ENCODE data around the gene RGP1.
A peak's percentile ranks its signal among the peaks of the same experiment; 100 is the strongest.

The RGP1 gene, protein sequence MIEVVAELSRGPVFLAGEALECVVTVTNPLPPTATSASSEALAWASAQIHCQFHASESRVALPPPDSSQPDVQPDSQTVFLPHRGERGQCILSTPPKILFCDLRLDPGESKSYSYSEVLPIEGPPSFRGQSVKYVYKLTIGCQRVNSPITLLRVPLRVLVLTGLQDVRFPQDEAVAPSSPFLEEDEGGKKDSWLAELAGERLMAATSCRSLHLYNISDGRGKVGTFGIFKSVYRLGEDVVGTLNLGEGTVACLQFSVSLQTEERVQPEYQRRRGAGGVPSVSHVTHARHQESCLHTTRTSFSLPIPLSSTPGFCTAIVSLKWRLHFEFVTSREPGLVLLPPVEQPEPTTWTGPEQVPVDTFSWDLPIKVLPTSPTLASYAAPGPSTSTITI

DNA sequence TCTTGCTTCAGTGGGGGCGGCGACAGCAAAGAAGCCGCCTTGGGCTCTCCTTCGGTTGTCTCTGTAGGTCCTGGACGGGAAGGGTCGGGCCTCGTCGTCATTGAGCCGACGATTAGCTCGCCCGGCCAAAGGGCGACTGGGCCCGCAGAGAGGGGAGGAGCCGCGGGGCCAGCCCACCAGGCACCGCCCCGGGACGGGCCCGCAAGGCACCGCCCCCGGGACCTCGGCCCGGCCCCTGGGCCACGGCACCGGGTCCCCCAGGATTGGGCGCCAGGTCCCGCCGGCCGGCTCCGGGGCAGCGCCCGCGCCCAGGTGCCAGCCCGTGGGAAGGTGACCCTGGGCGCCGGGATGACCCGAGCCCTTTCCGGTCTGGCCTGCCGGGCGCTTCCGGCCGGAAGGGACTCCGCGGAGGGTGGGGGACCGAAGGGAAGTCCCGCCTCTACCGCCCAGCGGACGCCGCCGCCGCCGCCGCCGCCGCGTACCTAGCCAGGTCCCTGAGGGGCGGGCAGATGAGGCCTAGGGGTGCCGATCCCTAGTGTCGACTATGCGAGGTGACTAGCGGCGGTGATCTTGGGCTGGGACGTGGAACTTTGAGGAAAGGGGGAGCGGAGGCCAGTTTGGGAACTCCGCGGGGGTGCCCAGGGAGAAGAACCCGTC lies at the start of gene RGP1, which contains the start of gene GBA2:
Gene RGP1, plus strand, starts transcription at position 430 of the 657 bp plus-strand sequence. CDS start 469 bp downstream, outside the sequence.
Gene GBA2, minus strand, starts transcription at position 371 of the 657 bp plus-strand sequence. CDS start 524 bp downstream, outside the sequence.
- DNase-seq: peak; percentile 24

- no peak for DNase-seq
These were observed 49.1 kb upstream of the RGP1 start for GRCh38 chr9:35700031-35700430.

- no peak for DNase-seq
These were observed 48.1 kb upstream of the RGP1 start for GRCh38 chr9:35700942-35701341.

- DNase-seq: no peak
These were observed 46.4 kb upstream of the RGP1 start for GRCh38 chr9:35702696-35703095.

DNA sequence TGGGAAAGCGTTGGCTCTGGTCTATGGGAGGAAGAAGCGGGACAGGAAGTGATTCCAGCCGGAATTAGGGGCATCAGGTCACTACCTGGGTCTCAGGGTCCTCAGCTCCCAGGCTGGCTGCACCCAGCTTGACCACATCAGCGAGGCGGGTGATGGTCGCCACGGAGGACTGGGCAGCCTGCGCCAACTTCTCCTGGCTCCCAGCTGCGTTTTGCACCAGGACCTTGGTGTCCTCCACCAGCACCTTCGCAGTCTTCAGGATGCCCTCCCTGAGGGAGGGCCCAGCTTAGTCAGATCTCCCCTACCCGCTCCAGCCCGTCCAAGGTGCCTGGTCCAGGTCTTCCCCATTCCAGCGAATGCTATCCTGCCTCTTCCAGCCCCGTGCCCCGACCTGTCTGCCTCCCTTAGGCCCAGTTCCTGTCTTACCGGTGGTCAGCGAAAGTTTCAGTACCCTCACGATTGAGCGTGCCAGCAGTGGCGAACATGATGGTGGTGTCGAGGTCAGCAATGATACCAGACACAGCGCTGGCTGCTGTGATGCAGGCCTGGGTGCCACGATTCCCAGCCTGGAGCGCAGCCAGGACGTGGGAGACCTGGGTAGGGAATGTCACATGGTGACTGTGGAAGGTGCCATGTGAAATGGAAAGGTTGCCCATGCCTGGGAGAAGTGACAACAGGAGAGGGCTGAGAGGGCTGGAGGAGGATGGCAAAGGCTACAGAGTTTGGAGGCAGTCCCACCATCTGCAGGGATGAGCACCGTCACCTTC lies 45.0 kb upstream of the RGP1 start:
- no peak for DNase-seq

DNA sequence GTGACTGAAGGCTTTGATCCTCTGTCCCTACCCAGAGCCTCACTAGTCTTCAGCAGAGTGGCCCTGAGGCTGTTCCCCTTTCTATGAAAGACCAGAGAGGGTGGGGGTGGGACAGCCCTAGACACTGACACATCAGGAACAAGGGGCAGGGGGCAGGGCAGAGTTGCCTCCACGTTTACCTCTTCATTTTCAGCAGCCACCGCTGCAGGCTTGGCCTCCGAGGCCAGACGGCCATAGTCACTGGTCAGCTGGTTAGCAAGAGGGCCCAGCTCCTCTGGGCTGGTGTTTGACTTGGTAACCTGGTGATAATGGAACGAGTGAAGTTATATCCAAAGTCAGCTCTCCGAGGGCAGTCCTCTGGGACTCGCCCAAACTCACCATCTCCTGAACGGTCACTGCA lies 43.7 kb upstream of the RGP1 start:
- no peak for DNase-seq

GRCh38 chr9:35705836-35706430 lies 43.2 kb upstream of the RGP1 start:
- DNase-seq: no peak

- DNase-seq: no peak
These were observed 42.1 kb upstream of the RGP1 start for GRCh38 chr9:35706951-35707350.

DNA sequence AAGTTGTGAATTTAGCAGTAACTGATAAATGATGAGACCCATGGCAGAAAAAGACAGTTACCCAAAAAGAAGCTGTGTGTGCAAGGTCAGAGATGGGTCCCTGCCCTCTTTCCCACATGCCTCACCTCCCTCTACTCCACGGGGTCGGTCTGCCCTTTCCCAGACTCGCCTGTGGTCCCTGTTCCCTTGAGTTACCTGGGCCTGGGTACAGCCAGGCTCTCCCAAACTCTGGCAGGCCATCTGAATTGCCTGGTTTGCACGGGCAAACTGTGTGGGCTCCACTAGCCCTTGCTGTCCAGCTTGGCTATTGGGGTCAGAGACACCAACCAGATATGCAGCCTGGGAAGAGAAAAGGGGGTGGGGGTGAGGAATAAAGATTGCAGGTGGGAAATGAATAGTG lies 40.9 kb upstream of the RGP1 start:
- no peak for DNase-seq

DNA sequence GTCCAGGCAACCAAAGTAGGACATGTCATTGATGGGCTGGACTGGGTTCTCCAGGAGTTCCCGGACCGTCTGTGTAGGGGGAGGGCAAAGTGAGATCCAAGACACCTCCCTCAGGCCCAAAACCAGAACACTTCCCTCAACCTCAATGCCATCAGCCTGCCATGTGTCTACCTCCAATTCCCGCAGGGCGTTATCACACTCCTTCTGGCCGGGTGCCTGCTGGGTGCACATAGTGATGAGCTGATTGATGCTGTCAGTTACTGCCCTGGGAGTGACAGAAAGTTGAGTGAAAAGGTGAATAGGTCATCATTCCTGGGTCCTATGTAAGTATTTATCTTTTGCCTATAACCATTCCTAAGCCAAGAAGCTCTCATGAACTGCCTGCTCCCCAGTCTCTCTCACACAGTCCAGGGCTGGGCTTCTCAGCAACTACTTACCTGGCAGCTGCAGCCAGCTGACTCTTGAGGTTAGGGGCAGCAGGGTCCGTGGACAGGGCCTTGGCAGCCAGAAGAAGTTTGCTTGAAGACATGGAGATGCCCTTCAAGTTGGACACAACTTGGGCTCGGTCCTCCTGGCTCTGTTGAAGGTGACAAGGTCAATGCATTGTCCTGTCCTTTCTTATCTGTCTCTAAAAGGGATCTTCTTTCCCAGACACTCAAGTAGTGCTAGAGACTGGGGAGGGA lies 38.1 kb upstream of the RGP1 start:
- no peak for DNase-seq

DNA sequence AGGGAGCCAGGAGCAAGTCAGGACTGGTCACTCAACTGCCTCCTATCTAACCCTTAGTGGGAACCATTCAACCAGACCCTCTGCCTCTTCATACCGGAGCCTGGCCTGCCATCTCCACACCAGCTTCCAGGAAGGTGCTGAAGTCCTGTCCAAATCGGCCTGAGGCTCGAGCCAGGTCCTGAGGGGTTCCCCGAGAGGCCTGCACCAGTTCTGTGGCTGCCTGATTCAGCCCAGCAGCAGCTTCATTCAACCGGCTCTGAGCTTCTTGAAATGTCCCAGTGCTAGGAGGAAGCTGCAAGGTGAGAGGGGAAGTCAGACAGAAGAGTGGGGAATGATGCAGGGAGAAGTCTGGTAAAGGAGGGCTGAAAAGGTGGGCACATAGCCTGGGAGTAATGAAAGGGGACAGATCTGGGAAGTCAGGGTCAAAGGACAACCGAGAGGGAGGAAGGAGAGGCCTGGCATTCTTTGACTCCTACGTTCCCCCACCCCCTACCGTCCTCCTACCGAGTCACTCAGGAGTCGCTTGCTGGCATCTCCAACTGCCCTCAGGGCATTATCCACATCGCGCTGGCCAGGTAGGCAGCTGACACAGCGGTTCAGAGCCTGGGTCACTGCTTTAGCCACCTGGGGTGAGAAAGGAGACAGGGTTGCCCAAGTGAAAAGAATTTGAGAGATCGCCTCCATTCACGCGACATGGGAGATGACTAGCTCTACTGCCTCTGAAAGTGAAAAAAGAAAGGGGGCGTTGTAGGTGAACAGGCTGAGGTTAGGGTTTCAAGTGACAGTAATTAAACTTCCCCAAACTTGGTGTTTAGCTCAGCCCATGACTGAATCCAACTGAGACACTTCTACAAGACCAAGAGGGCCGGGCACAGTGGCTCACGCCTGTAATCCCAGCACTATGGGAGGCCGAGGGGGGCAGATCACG lies 37.3 kb upstream of the RGP1 start:
- no peak for DNase-seq

DNA sequence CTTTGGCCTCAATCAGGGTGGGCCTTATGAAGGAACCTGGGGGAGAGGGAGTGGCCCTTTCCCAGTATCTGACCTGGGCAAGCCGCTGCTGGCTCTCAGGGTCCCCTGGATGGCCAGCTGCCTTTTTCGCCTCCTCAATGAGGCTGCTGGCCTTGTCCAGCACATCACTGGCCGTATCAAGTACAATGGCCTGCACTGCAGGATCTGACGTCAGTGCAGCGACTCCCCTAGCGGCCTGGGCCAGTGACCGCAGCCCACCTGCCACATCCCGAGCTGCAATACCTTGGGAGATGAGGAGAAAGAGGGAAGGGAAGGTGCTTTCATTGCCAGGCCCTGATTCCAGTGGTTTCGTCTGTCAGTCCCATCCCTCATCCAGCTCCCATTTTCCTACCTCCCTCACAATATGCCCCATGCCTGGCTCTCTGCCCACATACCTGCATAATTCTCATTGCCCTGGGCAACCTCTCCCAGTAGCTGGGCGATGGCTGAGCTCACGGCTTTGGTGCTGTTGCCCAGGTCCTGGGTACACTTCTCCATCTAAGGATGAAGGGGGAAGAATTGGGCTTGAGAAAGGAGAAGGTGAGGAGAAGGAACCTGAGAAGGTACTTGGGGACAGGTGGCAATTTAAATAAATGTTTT lies 36.2 kb upstream of the RGP1 start:
- DNase-seq: no peak

DNA sequence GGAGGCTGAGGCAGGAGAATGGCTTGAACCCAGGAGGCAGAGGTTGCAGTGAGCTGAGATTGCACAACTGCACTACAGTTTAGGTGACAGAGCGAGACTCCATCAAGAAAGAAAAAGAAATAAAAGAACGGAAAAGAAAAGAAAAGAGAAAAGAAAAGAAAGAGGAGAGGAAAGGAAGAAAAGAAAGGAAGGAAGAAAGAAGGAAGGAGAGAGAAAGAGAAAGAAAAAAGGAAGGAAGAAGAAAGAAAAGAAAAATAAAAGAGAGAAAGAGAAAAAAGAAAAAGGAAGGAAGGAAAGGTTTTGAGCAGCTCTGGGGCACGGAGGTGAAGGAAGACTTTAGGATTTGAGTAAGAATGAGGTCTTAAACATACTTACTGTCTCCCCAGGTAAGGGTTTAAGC lies 35.5 kb upstream of the RGP1 start:
- no peak for DNase-seq

GRCh38 chr9:35714123-35714522 lies 35.0 kb upstream of the RGP1 start:
- DNase-seq: no peak

- DNase-seq: no peak
These were observed 34.4 kb upstream of the RGP1 start for GRCh38 chr9:35714579-35715252.

GRCh38 chr9:35716230-35716629 lies 32.9 kb upstream of the RGP1 start:
- no peak for DNase-seq

DNA sequence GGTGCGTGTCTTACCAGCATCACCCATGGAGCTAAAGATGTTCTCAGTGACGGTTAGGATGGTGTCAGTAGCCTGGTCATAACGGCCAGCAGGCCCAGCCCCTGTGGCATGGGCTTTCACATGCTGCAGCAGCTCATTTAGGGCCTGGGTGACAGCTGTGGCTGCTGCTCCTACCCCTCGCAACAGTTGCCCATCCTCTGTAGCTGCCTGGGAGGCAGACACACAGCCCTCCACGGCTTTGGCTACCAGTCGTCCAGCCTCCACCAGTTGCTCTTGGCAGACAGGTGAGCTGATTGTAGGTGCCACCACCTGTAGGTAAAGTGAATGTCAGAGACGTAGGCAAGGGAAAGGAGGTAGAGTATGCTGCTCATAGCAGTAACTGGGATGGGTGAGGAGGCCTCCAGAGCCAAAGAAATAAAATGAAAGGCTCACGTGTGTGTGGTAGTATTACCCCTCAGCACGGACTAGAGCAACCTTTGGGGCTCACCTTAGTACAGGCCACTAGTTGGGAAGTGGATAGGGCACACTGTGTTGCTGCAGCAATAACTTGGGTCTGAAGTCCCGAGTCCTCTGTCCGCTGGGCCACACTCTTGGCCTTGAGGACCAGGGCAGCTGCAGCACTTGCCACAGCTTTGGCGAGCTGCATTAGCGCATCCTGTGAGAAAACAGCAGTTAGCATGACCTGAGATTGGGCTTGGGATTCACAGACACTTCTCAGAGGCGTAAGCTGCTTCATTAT lies 31.8 kb upstream of the RGP1 start:
- no peak for DNase-seq

DNA sequence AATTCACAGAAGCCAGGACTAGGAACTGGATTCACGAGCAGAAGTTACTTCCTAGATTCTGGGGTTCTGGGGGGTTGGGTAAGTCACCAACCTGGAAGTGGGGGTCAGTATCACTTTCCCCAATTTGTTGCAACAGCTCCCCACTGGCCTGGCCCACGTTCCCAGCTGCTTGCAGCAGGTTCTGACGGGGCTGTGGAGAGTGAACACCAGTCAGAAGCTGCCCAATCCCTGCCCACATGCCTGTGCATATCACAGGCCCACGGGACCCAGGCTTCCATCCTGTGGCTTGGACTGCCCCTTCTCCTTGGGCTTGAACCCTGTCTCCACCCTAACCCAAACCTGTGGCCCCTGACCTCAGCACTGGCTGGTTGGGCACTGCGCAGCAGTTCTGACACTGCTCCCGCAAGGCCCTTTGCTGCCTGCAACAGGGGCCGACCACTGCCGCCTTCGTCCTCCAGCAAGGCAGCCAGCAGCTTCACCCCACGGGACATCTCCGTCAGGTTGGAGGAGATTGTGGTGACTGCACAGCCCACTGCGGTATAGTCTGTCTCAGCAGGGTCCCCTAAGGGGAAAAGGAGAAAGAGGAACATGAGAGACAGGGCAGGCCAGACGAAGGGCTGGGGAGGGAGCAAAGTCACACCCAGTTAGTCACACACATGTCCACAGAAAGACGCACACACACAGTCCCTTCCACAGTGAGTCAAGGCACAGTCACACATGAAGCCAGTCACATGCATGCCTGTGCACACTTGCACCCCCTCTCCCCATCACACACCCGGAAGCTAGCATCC lies 30.2 kb upstream of the RGP1 start:
- DNase-seq: no peak

DNA sequence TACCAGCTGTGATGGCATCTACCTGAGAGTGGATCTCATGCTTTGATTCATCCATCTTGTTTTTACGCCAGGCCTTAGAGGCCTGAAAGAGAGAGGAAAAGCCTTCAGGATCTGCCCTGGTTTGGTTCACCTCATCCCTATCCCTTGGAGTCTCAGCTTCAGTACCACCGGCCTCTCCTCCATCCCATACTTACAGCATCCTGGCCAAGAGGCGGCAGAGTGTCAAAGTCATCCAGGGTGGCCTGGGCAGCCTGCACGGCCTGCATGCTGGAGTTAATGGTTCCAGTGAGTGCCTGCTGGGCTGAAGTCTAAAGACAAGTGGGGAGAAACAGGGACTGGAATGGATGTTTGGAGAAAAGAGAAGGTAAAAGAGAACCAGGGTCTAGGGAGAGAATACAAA lies 29.5 kb upstream of the RGP1 start:
- DNase-seq: no peak
